NCI-H146 treated with DMSO at 0.1 percent for 48 hours (cell line): ENCODE measurements around the gene ANKRD24.
"Not testable (repeated sequence)": the region's sequence is repeated elsewhere in the genome, so short reads cannot be mapped to it uniquely, and the experiment has no call there.

Experiments
- DNase-seq: peaks from one replicate; lab custom pipeline; 2025; ENCODE audit not compliant: unreplicated experiment; lab: John Stamatoyannopoulos, UW

ANKRD24 gene

DNA sequence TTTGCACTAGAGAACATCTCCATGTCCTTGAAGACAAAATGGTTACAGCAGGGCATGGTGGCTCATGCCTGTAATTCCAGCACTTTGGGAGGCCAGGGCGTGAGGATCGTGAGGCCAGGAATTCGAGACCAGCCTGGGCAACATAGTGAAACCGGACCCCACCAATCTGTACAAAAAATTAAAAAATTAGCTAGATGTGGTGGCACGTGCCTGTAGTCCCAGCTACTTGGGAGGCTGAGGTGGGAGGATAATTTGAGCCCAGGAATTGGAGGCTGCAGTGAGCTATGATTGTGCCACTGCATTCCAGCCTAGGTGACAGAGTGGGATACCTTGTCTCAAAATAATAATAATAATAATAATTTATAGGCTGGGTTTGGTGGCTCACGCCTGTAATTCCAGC, 47.7 kb downstream of the ANKRD24 start:
- DNase-seq: not testable (repeated sequence)

DNA sequence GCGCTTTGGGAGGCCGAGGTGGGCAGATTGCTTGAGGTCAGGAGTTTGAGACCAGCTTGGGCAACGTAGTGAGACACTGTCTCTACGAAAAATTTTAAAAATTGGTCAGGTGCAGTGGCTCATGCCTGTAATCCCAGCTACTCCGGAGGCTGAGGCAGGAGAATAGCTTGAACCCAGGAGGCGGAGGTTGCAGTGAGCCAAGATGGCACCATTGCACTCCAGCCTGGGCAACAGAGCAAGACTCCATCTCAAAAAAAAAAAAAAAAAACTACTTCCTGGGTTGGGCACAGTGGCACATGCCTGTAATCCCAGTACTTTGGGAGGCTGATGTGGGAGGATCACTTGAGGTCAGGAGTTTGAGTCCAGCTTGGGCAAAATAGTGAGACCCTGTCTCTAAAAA, 49.0 kb downstream of the ANKRD24 start:
- DNase-seq: not testable (repeated sequence)

GRCh38 chr19:4232139-4232538, 49.6 kb downstream of the ANKRD24 start:
- not testable (repeated sequence) for DNase-seq

DNA sequence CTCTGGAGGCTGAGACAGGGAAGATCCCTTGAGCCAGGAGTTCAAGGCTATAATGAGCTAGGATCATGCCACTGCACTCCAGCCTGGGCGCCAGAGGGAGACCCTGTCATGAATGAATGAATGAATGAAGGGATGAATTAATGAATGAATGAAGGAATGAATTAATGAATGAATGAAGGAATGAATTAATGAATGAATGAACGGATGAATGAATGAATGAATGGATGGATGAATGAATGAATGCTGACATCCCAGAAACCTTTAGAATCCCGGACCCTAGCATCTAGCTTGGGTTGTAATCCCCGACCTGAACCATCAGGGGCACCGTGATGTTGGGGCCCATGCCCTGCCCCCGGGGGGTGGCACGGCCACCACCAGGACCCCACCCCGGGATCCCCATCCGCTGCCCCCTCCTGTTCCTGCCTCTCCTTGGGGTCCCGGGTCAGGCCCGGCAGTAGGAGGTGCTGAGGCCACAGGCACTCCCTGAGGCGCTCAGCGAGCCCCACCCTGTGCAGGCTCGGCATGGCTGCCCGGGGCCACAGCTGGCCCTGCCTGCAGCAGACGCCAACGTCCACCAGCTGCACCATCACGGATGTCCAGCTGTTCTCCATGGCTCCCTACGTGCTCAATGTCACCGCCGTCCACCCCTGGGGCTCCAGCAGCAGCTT, 50.3 kb downstream of the ANKRD24 start:
- no peak for DNase-seq

DNA sequence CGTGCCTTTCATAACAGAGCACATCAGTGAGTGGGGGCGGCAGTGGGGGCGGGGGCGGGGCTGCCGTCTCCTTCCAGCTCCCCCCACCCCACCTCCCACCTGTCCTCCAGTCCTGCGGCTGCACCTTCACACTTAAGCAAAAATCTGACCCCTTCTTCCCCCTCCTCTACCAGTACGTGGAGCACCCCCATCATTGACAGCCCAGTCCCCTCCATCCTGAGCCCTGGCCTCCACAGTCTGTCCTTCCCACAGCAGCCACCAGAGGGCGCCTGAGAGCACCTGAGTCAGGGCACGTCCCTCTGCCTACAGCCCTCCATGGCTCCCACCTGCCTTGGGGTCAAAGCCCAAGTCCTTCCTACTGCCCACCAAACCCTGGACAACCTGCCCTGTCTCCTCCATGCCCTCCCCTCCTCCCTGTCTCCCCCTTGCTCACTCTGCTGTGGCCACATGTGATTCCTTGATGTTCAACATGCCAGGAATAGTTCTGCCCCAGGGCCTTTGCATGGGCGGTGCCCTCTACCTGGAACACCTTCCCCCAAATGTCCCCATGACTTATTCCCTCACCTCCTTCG, 50.9 kb downstream of the ANKRD24 start:
- peak; percentile 22 for DNase-seq

- DNase-seq: no peak
Measured at GRCh38 chr19:4234142-4234861, 51.8 kb downstream of the ANKRD24 start.

GRCh38 chr19:4234862-4235201, 52.3 kb downstream of the ANKRD24 start:
- no peak for DNase-seq

GRCh38 chr19:4237510-4237909, 55.0 kb downstream of the ANKRD24 start:
- not testable (repeated sequence) for DNase-seq

DNA sequence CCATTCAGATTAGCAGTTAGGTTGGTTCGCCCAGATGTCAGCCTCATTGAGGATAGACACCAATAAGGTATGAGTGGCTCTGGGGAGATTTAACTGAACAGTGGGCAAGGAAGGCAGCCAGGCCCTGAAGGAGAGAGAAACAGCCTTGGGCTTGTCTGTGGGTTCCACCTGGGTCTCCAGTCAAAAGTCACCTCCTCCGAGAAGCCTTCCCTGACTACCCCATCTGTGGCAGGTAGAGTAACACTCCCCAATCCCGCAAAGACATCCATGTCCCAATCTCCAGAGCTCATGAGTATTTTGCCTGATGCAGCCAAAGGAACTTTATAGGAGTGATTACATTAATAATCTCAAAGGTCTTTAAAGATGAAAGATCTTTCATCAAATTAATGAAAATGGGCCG, 56.3 kb downstream of the ANKRD24 start:
- no peak for DNase-seq

- DNase-seq: no peak
Measured at GRCh38 chr19:4241824-4242430, 59.4 kb downstream of the ANKRD24 start.

GRCh38 chr19:4245938-4246337, 63.4 kb downstream of the ANKRD24 start:
- not testable (repeated sequence) for DNase-seq

DNA sequence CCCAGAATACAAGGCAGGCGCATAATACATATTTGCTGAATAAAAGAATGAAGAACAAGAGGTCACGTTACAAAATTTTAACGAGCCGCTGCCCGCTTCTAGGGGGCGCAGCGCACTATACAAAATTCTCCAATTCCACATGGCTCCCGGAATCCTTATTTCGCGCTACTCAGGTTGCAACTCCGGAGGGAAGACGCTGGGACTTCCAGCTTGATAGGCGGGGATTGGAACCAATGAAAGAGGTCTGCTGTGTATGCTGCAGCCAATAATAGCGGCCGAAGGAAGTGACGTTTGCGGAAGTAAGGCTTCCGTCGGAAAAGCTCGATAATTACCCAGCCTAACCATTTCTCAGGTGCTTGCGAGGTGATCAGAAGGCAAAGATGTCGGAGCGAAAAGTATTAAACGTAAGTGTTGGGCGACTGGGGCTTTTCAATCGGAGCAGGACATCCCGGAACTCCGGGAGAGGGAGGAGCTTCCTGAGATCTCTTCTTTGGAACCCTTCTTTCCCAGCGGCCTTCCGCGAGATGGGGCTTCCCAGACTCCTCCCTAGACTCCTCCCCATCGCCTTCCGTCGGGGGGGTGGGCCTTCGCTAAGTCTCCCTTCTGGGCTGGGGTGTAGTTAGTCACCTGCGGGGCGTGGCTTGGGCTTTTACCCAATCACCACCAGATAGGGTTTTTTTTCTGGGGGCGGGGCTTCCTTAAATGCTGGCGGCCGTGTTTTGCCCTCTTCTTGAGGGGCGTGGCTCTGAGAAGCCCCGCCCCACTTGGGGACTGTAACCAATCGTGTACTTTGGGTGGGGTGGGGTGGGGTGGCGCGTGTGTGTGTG, 64.5 kb downstream of the ANKRD24 start, which contains the start of gene YJU2:
TSS of gene YJU2 (plus strand) at position 314 of the 827 bp plus-strand sequence. CDS start at position 381, 67 bp downstream.
- DNase-seq: peak; percentile 87

DNA sequence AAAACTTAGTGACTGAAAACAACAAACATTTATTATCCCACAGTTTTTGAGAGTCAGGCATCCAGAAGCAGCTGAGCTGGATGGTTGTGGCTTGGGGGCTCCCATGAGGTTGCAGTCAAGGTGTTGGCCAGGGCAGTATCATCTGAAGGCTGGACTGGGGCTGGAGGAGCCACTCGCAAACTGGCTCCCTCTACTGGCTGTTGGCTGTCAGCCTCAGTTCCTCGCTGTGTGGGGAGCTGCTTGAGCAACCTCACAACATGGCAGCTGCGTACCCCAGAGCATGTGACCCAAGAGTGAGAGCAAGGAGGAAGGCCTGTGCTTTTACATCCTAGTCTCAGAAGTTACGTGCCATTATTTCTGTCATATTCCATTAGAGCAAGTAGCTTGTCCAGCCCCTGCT, 74.1 kb downstream of the ANKRD24 start:
- DNase-seq: no peak

DNA sequence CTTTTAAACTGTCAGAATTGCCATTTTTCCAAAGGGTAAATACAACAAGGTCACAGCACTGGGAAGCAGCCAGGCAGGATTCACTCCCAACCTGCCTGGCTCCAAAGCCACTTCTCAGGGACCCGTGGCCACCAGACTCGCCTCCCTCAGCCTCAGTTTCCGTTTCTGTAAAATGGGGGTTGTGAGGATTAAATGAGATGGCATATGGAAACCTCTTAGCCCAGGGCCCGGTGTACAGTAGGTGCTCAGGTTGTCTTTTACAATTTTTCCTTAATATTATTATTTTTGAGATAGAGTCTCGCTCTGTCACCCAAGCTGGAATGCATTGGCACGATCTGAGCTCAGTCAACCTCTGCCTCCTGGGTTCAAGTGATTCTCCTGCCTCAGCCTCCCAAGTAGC, 74.5 kb downstream of the ANKRD24 start:
- no peak for DNase-seq

DNA sequence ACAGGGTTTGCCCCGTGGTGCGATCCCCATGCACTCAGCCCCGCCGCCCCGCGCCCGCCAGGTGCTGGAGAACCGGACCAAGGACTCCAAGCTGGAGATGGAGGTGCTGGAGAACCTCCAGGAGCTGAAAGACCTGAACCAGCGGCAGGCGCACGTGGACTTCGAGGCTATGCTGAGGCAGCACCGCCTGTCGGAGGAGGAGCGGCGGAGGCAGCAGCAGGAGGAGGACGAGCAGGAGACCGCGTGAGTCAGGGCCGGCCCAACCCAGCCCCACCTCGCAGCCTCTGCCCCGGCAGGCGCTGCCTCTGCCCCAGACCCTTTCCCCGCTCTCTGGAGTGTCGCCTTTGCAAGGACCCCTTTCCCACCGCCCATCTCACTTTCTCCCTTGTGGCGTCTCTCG, 75.7 kb downstream of the ANKRD24 start:
- no peak for DNase-seq

DNA sequence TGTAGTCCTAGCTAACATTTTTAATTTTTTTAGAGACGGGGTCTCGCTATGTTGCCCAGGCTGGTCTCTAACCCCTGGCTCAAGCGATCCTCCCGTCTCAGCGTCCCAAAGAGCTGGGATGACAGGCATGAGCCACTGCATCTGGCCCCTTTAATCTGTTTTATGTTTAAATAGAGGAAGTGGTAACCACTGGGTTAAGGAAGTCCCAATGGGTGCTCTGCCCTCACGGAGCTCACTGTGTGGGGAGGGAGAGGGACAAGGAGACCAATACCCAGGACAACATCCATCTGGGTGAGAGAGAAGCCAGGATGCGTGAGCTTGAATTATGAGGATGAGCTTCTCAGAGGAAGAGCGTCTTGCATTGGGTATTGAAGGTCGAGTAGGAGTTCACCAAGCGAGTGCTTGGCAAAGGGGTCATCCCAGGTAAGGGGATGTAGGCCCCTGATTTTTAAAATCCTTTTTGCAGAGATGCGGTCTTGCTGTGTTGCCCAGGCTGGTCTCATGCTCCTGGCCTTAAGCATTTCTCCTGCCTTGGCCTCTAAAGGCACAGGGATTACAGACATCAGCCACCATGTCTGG, 78.2 kb downstream of the ANKRD24 start:
- no peak for DNase-seq

GRCh38 chr19:4264812-4265211, 82.3 kb downstream of the ANKRD24 start:
- DNase-seq: no peak

GRCh38 chr19:4266253-4267000, 83.9 kb downstream of the ANKRD24 start:
- no peak for DNase-seq

- DNase-seq: peak; percentile 1
Measured at GRCh38 chr19:4267101-4267900, 84.8 kb downstream of the ANKRD24 start.
